GM12874 (cell line): ENCODE measurements around the gene RAC2.

Experiments
- TF ChIP-seq, protein P1 (sequence below): IDR thresholded peaks from 2 replicates; pipeline ENCODE4 v1.5.1; 2011; ENCODE audit warnings: low read depth, mild to moderate bottlenecking, control low read depth, low read length, moderate library complexity; ENCODE audit not compliant: insufficient read depth

Gene RAC2

DNA sequence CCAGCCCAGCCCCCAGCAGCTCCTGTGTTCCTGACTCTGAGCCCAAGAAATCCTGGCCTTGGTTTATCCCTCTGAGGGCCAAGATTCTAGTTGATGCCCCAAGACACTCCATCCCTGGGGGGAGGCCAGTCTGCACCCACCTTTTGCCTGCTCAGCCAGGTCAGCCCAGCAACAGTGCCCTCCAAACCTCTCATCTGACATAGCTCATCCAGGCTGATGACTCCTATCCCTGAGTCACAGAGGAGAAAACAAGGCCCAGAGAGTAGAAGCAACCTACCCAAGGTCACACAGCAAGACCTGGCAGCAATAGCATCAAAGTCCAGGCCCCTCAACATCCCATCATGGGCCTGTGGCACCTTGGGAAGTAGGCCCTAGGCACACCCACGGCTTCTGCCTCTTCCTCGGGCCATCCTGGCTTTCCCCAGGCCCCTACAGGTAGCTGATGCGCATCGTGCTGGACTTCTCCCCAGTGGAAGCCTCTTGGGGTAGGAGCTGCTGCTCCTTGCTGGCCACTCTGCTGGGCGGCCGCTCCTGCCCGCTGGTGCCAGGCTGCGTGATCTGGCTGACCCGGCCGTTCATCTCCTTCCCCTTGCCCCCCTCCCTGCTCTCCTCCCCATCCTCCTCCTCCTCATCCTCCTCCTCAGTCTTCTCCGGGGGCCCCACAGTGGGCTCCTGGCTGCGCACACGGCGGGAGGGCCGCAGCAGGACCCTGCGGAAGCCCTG lies 37.8 kb downstream of the RAC2 start:
- TF ChIP-seq, protein P1, sequence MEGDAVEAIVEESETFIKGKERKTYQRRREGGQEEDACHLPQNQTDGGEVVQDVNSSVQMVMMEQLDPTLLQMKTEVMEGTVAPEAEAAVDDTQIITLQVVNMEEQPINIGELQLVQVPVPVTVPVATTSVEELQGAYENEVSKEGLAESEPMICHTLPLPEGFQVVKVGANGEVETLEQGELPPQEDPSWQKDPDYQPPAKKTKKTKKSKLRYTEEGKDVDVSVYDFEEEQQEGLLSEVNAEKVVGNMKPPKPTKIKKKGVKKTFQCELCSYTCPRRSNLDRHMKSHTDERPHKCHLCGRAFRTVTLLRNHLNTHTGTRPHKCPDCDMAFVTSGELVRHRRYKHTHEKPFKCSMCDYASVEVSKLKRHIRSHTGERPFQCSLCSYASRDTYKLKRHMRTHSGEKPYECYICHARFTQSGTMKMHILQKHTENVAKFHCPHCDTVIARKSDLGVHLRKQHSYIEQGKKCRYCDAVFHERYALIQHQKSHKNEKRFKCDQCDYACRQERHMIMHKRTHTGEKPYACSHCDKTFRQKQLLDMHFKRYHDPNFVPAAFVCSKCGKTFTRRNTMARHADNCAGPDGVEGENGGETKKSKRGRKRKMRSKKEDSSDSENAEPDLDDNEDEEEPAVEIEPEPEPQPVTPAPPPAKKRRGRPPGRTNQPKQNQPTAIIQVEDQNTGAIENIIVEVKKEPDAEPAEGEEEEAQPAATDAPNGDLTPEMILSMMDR: no peak

DNA sequence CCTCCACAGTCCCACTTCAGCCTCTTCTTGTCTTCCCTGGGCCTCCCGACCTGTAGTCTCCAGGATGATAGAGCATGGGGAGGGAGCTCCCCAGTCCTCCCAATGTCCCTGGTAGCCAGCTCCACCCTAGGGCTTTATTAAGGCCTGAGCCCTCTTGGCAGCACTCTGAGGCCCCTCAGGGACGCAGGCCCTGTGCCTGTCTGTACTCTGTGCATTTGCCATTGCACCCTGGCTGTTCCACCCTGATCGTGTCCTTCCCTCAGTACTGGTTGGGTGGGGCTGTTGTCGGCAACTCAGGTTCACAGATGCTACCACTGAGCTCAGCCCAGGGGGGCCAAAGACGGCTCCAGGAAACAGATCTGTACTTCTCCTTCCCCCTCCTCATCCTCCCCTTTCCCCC lies 39.0 kb downstream of the RAC2 start:
- TF ChIP-seq, protein P1: no peak

DNA sequence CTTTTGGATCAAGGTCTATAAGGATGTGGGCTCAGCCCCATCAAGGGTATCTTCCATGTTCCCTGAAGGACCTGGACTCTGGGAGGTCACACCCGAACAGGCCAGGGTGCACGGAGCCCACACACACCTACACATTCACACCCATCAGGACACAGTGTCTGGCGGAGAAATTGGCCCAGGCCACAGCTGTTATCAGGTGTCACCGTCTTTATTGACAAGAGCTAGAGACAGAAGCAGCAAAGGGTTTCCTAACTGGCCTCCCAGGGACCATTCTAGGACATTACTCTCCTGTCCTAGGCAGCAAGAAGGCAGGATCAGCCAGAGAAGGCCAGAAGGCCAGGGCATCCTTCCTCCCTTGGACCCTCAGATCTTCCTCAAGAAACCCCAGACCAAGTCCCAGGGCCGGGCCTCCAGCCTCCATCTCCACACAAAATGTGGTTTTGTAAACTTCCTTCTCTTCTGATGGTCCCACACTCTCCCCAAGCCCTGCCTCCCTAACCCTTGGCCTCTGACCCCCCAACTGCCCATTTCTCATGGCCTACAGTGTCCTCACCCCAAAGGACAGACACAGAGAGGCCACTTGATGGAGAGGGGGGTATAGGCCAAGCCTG lies 39.9 kb downstream of the RAC2 start:
- TF ChIP-seq, protein P1: no peak

DNA sequence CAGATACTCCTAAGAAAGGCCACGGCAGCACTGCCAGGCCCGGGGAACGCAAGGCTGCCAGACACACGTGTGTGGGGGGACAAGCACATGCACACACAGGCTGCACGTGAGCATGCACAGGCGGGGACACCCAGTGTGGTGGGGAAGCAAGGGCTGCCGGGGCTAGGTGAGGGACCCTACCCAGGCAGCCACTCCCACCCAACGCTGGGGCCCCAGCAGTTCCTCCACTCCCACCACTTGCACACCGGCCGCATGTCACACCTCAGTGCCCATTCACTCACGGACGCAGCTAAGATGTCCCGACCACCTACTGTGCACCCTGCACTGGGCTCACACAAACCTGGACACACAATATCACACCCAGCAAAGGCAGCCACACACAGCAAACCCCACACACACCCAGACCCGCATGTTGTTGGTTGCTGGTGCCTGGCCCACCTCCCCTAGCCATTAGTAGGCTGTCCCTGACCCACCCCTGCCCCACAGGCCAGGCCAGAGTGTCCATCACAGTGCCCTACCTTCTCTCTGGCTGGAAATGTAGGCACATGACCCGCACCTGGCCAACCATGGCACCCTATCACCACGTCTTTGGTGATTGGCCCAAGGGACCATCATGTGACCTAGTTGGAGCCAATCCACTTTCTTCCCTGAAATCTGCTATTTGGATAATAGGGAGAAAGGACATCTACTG lies 40.6 kb downstream of the RAC2 start:
- TF ChIP-seq, protein P1: no peak

DNA sequence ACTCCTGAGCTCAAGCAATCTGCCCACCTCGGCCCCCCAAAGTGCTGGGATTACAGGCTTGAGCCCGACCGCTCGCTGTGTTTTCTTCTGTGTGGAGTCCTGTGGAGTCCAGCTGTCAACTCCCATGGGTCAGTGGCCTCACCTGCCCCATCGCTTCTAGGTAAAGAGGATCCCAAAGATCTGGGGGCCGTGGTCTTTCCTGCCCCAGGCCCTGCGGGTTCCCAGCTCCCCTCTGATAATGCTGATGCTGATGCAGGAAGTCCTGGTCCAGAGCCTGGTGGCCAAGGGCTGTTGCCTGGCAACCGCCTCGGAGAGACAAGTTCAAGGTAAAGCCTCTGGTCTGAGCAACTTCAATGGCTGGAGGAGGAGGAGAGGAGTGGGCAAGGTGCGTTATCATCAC lies 41.4 kb downstream of the RAC2 start:
- TF ChIP-seq, protein P1: no peak

DNA sequence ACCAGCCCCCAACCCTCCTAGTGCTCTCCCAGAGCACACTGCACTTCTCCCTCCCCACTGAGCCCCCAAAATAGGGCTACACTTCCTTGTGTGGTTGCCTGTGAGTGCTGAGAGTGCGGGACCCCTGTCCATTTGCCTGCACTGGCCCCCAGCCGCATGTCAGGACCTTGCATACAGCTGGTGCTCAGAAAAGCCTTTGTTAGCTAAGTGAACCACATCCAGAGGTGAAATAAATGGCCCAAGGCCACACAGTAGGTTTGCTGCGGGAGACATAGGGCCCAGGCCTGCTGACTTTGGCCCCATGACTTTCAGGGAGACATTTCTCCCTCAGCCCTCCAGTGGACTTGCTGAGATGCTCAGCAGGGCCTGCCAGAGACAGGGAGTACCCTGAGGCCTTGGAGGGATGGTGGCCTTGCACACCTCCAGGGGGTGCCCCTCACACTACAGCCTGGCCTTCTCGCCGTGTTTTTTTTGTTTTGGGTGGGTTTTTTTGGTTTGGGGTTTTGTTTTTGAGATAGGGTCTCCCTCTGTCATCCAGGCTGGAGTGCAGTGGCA lies 42.0 kb downstream of the RAC2 start:
- TF ChIP-seq, protein P1: no peak

DNA sequence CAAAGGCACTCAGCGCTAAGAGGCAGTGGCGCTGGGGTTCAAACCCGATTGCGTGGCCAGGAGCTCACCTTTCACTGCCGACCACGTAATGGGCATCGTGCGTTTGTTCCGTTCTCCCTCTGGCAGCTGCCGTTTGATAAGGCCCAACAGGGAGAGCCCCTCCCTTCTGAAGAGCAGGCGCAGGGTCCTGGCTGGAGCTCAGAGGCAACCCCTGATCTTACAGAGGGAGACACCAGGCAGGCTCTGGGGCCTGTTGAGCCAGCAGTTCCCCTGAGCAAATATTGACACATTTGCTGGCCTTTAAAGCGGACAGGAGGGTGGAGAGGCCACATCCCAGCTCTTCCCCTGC lies 44.3 kb downstream of the RAC2 start:
- TF ChIP-seq, protein P1: no peak
